Stimulated activated CD4-positive, alpha-beta T cell treated with anti-CD3 and anti-CD28 coated beads, Interleukin-4, amount 100 ng/mL, for 48 hours (primary cell): Measurements from ENCODE around the gene ABHD6.
"Not testable (repeated sequence)": the region's sequence is repeated elsewhere in the genome, so short reads cannot be mapped to it uniquely, and the experiment has no call there.

ENCODE experiments used
- DNase-seq, 2 donors: peaks; one replicate each; pipeline ENCODE4 v3.0.0-alpha.2; 2020; ENCODE audit warnings: low read depth in 2 of 2

Gene ABHD6

DNA sequence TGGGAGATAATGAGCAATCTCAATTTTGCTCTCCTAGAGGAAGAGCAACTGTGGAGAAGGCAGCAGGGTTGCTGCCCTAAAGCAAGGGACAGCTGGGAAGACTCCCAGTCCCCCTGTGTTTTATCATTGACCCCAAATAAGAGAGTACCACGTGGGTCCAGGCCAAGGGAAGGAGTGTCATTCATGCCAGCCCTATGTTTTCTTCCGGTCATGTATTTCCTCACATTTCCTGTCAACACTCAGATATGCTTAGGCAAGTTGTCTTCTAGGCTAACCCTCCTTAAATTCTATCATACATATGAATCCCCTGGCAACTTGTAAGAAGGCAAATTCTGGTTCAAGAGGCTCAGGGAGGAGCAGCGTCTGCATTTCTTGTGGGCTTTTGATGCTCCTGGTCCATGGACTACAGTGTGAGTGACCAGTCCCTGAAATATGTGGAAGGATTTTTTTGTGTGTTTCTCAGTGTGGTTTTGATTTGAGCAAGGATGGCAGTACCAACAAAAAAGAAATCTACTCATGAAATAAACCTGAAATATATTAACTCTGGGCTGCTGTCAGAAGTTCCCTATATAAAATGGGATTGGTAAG lies 36.5 kb downstream of the ABHD6 start:
- no peak for DNase-seq

DNA sequence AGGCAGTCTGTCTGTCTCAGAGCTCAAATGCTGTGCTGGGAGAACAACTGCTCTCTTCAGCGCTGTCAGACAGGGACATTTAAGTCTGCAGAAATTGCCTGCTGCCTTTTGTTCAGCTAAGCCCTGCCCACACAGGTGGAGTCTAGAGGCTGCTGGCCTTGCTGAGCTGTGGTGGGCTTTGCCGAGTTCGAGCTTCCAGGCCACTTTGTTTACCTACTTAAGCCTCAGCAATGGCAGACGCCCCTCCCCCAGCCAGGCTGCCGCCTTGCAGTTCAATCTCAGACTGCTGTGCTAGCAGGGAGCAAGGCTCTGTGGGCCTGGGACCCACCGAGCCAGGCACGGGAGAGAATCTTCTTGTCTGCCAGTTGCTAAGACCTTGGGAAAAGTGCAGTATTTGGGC lies 43.5 kb downstream of the ABHD6 start:
- DNase-seq: no peak

DNA sequence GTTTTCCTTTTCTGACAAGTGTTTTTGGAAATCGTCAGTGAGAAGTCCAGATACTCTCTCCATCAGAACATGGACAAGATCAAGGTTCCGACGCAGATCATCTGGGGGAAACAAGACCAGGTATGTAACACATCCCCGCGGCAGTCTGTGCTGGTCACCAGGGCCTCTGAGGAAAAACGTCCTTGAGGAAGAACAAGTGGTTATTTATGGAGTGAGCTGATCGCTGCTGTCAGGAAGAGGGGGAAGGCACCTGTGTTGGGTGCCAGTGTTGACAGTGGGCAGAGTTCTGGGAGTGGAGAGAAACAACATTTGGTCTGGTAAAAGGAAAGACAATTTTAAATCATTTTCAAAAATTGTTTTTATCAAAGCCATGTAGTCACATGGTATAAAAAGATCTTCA lies 47.7 kb downstream of the ABHD6 start:
- no peak for DNase-seq

DNA sequence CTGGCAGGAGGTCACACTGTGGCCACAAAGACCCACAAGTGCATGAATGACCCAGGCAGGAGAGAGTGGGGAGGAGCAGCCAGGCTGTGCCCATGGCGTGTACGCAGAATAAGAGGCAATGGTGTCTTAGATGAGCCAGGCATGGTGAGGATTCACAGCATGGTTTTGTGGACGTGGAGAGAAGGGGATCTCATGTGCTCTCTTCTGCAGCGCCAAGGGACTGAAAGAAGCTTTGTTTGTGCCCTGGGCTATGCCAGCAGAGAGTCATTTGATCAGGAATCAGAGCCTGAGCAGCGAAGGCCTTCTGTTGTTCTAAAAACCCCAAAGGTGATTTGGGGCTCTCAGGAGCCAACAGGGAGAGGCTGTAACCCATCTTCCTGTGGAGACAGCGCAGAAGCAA lies 49.8 kb downstream of the ABHD6 start:
- DNase-seq: no peak

DNA sequence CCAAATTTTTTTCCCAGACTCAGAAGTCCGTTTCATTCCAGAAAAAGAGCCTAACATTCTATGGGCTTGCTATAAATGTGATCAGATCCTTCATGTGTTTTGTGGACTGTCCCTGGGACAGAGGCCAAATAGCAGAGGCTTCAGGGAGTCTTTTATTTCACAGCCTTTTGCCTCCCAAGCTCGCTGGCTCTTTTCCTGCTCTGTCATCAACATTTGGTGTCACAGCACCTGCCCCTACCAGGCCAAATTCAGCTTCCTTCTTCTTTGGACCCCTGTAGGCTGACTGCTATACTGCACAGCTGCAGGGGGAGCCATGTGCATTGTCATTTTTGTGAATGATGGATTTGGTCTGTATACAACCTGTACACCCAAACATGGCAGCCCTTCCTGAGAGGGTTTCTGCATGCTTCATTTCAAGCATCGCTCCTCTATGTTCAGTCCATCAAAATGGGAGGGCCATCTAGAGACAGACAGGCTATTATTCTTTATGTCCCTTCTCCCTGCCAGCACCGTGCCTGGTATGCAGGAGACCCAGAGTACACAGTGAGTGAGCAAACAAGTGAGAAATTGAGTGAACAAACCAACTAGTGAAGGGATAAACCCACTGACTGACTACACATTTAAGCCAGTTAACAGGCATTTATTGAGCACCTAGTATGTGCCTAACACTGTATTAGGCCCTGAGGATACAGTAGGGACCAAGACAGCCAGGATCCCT lies 50.6 kb downstream of the ABHD6 start:
- DNase-seq: no peak

DNA sequence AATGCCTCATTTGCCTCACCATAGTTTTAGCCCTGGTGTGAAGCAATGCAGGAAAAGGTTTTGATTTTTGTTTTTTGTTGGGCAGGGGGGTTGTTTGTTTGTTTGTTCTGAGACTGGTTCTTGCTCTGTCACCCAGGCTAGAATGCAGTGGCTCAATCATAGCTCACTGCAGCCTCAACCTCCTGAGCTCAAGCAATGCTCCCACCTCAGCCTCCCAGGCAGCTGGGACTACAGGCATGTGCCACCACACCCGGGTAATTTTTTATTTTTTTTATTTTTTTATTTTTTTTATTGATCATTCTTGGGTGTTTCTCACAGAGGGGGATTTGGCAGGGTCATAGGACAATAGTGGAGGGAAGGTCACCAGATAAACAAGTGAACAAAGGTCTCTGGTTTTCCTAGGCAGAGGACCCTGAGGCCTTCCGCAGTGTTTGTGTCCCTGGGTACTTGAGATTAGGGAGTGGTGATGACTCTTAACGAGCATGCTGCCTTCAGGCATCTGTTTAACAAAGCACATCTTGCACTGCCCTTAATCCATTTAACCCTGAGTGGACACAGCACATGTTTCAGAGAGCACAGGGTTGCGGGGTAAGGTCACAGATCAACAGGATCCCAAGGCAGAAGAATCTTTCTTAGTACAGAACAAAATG lies 51.5 kb downstream of the ABHD6 start:
- DNase-seq: not testable (repeated sequence)

DNA sequence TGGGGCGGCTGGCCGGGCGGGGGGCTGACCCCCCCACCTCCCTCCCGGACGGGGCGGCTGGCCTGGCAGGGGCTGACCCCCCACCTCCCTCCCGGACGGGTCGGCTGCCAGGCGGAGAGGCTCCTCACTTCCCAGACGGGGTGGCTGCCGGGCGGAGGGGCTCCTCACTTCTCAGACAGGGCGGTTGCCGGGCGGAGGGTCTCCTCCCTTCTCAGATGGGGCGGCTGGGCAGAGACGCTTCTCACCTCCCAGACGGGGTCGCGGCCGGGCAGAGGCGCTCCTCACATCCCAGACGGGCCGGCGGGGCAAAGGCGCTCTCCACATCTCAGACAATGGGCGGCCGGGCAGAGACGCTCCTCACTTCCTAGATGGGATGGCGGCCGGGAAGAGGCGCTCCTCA lies 52.9 kb downstream of the ABHD6 start:
- not testable (repeated sequence) for DNase-seq

DNA sequence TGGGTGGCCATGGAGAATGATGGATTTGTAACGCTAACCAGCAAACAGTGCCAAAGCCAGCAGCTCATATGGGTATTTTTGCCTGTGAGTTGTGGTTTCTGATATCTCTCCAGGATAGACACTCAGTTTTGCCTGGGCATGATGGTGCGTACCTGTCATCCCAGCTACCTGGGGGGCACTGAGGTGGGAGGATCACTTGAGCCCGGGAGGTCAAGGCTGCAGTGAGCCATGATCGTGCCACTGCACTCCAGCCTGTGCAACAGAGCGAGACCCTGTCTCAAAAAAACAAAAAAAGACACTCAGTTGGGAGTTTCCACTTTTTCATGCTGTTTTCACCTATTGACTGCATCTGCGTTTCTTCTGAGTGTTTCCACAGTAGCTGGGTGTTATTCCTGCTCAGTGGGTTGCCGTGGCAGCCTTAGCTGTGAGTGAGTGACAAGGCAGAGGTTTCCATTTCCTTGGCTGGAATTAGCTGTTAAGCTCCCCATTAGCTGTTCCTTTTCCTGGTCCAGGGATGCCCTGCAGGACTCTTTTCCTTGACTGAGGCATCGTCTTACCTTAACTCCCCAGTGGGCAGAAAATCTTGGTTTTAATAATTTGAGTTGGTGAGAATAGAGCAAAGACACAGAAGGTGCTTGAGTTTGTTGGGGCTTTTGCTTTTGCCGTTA lies 54.2 kb downstream of the ABHD6 start:
- no peak for DNase-seq

DNA sequence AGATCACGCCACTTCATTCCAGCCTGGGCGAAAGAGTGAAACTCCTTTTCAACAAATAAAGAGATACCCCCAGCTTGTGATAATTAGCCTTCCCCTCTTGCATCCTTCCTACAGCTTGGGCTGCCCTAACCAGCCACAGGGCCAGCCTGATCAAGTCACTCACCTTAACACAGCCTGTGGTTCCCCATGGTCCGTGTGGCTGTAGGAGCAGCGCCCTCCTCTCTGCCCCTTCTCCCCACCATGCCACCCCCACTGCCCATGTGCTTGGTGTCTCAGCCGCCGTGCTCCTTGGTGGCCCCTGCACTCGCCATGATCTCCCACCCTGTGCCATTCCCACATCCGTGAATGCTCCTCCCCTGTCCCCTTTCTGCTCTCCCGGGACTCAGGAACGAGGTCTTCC lies 55.3 kb downstream of the ABHD6 start:
- no peak for DNase-seq

DNA sequence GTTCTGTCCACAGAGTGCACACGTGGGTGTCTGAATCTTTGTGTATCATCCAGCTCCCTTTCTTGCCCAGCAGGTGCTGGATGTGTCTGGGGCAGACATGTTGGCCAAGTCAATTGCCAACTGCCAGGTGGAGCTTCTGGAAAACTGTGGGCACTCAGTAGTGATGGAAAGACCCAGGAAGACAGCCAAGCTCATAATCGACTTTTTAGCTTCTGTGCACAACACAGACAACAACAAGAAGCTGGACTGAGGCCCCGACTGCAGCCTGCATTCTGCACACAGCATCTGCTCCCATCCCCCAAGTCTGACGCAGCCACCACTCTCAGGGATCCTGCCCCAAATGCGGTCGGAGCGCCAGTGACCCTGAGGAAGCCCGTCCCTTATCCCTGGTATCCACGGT lies 55.9 kb downstream of the ABHD6 start:
- DNase-seq: no peak

DNA sequence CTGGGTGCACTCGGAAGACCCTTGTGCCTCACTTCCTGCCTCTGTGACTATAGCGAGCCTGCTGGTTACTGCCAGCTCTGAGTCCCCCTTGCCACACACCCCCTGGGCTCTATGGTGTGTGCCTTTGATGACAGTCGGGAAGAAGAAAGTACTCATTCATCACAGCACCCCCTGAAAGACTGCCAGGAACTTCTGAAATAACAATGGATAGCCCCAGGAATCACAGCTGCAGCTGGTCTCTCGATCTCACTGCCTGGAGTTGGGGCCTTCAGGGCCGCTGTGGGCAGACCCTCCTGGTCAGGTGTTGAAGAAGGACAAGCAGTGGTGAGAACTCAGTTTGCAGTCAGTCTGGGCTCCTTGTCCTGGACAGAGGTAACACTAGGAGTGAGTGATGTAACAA lies 58.7 kb downstream of the ABHD6 start:
- DNase-seq: no peak

DNA sequence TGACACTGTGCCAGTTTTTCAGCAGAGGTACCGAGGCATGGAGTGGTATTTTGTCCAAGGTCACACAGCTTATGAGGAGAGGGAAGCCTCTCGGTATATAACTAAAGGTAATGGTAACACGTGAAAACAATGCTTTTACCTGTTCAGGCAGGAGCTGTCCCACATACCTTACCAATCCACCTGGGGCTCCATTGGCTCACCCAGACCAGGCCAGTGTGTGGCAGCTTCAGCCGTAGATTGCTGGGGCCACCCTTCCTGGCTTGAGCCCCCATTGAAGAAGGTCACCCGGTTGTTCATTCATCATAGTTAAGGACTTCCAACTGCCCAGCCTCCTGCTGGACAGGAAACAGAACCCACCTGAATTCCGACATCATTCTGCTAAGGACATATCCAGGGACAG lies 59.3 kb downstream of the ABHD6 start:
- DNase-seq: no peak

DNA sequence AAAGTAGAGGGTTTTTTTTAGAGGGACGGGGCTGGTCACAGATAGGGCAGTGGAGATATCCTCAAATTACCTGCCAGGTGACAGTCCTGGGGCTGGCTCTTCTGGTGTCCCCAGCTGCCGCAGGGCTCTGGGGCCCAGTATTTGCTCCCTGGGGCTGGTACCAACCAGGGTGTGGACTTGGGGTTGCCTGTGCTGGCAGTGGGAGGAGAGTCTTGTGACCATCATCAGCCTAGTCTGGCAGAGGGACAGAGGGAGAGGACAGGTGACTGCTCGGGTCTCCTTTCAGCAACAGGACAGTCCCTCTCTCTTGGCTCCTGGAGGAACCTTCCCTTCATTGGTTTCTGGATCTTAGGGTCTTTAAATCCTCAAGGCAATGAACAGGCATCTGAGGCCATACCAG lies 60.6 kb downstream of the ABHD6 start:
- no peak for DNase-seq

DNA sequence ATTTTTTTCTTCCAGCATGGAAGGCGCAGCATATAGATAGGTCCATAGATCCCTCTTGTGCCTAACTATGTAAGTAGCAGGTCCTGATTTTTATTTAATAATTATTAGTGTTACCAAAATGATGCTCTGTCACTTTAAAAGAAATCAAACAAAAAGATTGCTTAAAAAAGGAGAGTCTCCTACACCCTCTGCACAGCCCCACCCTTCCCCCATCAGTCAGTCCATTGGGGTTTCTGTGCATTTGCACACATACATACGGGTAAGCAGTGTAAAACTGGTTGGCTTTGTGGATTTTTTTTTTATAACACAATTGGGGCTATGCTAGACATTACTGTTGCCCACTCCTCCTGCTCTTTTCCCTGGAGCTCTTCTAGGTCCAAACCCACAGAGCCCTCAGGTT lies 61.5 kb downstream of the ABHD6 start:
- no peak for DNase-seq

DNA sequence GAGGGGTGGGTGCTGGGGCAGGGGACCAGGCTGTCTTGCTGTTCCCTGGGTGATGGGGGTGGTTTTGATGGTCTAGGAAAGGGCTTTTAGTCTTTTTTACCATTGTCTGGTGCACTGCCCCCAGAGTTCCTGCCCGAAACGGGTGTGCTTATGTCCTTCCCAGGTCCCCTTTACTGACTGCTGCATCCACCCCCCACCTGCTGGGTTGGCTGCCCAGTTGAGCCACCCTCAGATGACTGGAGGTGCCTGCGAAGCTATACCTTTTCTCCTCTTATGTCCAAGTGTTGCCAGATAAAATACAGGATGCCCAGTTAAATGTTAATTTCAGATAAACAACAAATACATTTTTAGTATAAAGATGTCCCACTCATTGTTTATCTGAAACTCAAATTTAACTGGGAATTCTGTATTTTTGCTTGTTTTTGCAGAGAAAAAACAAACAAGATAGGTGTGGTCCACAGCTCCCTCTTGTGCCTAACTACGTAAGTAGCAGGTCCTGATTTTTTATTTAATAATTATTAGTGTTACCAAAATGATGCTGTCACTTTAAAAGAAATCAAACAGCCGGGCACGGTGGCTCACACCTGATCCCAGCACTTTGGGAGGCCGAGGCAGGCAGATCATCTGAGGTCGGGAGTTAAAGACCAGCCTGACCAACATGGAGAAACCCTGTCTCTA lies 62.4 kb downstream of the ABHD6 start:
- DNase-seq: no peak

DNA sequence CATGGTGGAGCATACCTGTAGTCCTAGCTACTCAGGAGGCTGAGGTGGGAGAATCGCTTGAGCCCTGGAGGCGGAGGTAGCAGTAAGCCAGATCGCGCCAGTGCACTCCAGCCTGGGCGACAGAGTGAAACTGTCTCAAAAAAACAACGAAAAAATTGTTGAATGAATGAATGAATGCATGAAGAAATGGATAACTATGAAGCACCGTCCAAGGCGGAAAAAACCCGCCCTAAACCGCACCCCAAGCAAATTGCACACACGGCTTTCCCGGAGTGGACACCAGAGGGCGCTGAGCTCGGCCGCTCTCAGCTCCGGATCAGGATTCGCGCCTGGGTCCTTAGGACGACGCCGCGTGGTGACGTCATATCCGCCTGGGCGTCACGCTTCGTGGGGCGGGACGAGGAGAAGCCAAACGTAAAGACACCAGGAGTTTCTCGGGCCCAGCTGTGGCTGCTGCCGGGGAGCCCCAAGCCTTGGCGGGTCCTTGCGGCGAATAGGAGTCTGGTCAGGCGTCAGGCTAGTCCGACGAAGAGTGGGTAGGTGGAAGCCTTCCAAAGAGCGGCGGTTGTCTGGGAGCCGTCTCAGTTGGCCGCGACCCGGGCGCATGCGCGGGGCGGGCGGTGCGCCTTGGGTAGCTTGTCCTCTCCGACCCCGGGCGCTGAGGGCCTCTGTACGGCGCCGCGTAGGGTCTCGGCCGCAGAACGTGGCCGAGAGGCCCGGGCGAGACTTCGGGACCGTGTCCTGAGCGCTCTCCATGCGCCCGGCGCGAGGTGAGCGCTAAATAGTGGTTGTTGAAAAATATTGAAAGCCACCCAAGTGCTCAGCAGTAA lies 68.5 kb downstream of the ABHD6 start, which contains the start of the genes HTD2 and RPP14:
TSS of gene HTD2 (plus strand) at position 639 of the 830 bp plus-strand sequence. CDS start 11,094 bp downstream, outside the sequence.
TSS of gene RPP14 (plus strand) at position 364 of the 830 bp plus-strand sequence. CDS start 4,085 bp downstream, outside the sequence.
- peak; percentile 98 to 99 for DNase-seq

DNA sequence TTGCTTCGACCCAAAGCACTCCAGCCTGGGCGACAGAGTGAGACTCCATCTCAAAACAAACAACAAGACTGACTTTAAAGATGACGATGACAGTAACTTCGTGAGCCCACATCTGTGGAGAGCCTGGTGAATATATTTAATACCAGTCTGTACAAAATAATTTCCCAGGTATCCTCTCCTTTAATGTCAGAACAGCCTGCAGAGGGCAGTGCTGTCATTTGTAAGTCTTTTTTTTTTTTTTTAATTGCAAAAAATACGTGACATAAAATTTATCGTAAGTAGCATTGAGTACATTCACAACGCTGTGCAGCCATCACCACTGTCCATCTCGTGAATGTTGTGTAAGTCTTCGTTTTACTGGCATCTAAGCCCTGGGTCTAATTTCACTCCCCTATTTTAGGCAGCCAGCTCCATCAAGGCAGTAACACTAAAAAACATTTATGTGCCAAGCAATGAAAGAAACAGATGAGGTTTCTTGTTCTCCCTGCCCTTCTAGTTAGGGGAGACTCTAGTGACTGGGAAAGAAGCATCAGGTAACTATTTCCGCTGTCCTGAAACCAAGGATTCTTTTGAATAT lies 70.1 kb downstream of the ABHD6 start:
- DNase-seq: peak; percentile 22 to 24

DNA sequence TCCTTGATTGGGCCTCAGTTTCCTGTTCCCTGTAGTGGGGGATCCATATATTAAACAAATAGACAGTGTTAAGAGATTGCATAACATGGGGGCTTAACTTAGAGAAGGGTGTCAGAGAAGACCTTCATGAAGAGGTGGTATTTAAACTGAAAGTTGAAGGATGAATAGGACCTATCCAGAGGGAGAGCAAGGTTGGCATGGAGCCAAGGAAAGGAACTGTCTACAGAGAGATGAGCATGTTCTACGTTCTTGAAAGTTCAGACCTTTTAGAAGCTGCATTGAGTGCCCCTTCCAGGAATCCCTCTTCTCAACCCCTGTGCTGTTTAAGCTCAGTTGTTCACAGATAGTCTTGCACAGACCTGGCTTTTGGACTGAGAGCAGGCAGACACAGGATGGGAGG lies 71.1 kb downstream of the ABHD6 start:
- no peak for DNase-seq

DNA sequence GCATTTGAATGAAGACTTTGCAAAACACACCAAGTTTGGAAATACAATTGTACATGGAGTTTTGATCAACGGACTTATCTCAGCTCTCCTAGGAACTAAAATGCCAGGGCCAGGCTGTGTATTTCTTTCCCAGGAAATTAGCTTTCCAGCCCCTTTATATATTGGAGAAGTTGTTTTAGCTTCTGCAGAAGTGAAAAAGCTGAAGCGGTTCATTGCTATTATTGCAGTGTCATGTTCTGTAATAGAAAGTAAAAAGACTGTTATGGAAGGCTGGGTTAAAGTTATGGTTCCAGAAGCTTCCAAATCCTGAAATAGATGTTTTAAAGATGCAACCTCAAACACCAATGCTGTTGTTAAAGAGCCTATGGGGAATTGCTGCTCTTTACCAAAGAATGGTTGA lies 80.2 kb downstream of the ABHD6 start:
- no peak for DNase-seq

DNA sequence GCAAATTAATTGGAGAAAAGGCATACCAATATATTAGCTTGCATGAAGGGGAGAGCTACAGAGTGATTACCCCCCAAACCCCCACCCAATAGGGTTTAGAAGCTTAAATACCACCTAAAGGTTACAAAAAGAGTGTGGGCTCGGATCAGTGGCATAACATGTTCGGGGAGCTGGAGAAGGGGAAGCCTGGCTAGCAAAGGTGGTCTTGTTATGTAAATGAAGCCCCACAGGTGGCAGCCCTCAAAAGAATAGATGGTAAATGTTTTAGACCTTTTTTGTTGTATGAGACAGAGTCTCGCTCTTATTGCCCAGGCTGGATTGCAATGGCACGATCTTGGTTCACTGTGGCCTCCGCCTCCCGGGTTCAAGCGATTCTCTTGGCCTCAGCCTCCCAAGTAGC lies 84.2 kb downstream of the ABHD6 start:
- no peak for DNase-seq

DNA sequence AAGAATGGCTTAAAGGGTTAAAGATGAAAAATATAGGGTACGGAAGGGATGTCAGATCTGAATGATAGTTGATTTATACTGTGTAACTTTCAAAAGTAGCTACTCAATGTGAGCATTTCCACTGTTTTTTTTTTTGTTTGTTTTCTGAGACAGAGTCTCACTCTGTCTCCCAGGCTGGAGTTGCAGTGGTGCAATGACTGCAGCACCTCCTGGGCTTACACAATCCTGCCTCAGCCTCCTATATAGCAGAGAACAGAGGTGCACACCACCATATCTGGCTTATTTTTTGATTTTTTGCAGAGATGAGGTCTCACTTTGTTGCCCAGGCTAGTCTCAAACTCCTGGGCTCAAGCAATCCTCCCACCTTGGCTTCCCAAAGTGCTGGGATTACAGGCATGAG lies 85.2 kb downstream of the ABHD6 start:
- no peak for DNase-seq
